Measurements from ENCODE around the gene NOC4L.
A peak's percentile ranks its signal among the peaks of the same experiment; 100 is the strongest.

The NOC4L gene

DNA sequence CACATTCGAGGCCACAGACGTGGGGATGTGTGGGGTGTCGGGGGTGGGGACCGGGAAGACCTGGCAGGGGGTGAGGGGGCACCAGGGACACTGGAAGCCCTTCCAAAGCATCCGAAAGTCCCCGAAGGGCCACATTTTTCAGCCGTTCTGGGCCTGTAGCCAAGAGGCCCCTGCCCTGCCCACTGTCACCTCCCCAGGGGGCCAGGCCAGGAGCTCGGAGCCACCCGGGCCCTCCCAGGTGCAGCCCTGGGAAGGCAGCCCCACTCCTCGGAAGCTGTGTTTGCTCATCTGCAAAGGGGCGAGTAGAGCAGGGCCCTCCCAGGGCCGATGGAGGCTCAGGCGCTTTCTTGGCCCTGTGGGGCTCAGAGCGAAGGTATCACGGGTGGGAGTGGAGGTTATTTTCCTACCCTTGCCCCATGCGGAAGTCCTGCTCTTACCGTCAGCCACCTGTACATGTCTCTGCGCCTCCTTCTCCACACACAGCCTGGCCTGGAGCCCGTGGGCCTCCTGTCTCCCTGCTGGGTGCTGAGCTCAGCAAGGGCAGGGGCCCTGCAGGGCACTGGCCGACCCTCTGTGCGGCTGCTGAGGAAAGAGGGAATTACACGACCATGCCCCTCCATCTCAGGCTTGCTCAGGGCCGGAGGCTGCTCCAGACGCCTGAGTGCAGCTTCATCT, 27.2 kb downstream of the NOC4L start:
- DNase-seq, result peak; percentile 6

DNA sequence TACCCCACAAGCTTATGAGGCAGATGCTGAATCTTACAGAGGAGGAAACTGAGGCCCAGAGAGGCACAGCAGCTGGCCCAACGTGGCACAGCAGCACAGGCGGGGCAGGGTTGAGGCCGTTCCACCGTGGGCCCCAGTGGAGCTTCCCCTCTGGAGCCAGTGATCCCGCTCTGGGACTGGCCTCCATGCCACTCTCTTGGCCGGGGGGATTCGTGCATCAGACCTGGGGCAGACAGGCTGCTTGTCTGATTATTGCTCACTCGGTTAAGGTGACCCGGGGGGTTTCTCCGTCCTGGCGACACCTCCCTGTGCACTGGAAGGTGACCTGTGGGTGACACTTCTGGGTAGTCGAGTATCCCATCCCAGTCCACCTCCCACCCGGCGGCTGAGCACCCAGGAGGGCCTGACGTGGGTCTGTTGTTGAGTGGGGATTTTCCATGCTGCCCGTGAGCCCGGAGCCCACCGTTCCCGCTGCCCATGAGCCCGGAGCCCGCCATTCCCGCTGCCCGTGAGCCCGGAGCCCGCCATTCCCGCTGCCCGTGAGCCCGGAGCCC, 27.8 kb downstream of the NOC4L start:
- peak; percentile 8 for DNase-seq

DNA sequence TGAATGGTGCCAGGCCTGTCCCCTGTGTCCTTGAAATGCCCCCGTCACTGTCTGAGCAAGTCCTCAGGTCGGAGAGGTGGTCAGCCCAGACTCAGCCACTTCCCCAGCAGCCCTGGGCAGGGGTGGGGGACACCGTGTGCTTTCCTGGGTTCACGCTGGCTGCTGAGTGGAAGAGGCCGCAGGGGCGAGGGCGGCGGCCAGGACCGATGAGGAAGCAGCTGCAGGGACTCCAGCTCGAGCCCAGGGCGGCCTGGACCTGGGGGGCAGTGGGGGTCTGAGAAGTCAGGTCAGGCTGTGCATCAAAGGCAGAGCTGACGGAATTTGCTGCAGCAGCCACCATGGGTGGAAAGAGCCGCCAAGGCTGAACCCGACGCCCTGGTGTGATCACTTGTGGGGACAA, 28.4 kb downstream of the NOC4L start:
- DNase-seq, result peak; percentile 7

DNA sequence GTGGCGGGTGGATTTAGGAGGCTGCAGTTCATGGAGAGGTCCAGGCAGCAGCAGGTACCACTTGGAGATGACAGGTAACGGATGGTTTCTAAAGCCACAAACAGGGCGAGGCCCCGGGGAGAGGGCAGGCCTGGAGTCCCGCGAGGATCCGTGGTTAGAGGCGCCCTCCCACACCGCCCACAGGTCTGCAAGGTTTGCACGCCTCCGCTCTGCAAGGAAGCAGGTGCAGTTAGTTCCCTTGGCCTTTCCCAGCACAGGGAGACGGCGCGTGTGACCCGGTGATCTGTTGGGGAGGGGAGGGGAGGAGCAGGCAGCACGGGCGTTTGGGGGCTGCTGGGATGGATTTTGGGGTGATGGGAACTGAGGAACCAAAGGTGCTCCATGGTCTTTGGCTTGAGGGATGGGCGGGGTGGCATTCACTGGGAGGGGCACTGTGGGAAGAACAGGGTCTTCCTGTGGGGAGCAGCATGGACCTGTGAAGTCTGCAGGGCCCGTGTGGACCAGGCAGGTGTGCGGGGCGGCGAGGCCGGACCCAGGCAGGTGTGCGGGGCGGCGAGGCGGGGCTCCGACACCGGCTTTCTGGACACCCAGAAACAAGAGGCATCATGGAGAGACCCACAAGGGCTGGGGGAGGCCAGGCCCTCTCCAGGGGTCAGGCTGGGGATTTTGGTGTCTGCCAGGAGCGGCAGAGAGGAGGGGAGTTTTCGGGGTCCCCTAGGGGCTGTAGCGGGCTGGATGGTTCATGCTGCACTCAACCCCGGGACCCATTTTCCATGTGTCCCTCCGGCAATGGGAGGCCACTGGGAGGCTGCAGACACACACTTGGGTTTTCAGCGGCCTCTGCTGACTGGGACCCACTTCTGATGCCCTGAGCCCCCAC, 29.1 kb downstream of the NOC4L start:
- peak; percentile 17 for DNase-seq

DNA sequence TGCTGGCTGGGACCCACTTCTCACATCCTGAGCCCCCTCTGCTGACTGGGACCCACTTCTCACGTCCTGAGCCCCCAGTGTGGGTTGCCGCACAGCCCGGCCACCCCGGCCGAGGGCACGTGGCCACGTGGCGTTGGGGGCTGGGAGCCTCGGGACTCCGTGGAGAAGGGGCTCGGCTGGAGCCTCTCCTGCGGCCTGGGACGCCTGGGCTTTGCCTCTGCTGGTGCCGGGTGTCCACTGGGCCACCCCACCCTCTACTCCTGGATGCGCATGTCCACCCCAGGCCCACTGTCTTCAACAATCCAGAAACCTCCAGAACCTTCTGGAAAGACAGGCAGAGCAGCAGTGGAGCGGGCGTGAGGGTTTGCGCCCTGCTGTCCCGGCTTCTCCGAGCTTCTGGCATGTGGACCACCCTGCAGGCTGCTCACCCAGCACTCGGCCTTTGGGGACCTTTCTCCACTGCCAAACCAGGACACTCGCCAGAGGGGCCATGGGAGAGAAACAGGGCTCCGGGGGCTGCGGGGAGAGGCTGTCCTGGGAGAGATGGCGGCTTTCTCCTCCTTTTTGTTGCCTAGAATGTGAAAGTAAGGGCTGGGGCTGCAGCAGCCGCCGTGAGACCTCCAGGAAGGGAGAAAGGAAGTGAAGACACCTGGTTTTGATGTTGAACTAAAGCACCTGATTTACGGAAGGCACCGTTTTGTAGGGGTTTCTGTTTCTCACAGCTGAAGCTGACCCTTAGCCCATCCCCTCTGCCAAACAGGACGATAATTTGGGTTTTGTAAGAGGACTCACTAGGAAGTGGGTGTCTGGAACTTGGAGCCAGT, 30.0 kb downstream of the NOC4L start:
- DNase-seq, result peak; percentile 9

DNA sequence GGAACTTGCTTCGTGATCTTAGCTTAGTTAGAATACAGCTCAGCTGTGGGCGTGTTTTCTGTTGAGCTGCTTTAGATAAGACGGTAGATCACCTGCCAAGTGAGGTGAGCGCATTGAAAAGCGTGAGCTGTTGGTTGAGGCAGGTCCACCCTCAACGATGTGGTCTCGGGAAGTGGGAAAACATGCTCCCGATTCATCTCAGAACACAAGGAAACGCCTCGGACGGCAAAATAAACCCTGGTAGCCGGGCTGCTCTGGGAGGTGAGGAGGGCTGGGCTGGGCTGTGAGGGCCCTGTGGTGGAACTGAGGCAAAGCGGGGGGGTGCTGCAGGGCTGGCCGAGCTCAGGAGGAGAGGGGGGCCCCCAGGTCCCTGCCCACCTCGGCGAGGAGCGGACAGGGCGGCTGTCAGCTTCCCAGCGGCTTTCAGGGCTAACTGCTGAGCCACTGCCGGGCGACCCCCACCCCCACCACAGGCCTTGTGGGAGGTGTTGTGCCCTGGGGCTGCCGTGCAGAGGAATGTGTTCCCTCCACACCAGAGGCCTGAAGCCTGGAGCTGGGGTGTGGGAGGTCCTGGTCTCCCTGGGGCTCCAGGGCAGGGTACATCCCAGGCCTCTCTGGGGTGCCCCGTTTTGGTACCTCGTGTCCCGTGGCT, 30.7 kb downstream of the NOC4L start:
- no peak for DNase-seq

DNA sequence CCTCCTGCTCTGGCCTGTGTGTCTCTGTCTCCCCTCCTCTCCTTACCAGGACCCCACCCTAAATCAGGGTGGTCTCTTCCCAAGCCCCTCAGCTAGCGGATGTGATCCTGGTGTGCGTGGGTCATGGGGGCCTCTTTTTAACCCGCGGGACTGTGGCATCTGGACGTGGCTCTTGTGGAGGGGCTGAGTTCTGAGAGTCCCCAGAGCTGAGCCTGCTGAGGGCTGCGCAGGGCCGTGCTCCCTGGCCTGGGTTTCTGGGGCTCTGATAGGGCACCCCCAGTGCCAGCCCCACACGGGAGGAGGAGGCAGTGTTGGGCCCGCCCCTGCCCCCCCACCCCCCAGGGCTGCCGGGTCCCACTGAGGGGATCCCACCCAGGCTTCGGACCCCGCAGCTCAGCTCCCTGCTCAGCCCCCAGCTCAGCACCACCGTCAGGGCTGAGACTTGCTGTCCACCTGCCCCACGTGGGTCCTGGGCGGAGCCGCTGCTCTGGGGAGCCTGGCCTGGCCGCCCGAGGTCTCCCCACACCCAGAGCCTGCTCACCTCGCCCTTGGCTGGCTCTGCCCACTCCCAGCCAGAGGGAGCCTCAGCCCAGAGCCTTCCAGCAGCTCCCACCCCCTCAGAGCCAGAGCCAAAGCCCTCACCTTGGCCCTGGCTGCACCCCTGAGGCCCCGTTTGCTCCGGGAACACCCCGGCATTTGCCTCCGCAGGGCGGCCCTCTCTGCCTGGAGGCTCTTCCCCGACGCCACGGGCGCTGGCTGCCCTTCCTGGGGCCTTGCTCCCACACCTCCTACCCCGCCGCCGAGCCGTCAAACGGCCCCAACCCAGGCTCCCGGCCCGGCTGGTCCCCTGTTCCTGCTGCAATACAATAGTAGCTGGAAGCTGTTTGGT, 31.5 kb downstream of the NOC4L start:
- no peak for DNase-seq

DNA sequence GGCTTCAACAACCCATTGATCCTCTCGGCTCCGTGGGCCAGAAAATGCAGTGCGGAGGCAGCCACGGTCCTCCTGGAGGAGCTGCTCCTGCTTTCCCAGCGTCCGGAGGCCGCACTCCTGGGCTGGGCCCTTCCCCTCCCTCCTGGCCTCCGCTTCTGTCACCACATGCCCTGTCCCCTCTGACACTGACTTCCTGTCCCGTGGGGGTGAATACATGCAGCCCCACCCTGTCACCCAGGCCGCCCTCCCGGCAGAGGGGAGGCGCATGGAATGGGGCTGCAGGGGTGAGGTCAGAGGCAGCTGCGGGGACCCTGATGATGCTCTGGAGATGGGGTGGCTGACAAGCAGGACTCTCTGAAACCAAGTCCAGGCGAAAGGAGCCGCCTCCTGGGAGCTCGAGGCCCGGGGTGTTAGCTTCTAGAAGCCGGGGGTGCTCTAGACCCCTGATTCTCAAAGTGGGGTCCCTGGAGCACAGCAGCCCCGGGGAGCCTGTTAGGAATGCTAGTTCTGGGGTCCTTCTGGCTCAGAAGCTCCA, 32.2 kb downstream of the NOC4L start:
- DNase-seq, result no peak

DNA sequence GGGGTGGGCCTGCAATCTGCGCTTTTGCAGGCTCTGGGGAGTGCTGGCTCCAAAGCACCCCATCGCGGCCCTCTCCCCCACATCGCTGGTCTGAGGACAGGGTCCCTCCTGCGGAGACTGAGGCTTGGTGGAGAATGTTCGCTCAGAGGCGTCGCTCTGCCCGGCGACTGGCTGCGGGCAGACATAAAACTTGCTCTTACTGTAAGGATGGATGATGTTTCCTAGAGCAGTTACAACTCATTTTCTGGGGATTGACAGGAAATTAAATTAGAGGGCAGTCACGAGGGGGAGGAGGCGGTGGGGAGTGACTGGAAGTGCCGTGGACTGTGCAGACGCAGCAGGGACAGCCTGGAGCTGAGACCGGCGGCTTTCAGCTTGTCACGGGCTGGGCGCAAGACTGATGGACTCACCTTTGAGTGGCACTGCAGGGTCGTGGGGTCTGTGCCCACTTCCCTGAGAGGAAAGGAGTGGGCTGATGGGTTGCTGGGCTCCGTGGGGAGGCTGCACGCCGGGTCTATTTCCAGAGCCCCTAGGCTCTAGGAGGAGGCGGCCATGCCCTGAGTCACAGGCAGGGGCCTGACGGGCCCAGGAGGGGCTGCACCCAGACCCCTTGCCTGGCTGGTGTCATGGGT, 32.8 kb downstream of the NOC4L start:
- no peak for DNase-seq

DNA sequence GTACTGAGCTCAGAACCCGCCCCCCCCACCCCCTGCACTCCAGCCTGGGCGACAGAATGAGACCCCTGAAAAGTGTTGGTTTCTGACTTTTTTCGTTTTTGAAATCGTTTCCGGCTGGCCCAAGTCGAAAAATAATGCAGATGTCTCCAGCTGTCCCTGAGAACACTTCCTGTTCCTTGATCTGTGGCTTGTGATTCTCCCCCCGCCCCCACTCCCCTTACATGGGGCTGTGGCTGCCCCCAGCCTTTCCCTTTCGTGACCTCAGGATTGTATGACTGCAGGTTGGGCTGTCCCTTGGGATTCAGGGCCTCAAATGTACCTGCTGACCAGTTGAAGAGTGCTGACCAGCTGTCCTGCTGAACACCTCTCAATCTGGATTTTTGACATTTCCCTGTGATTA, 34.1 kb downstream of the NOC4L start:
- DNase-seq, result no peak

DNA sequence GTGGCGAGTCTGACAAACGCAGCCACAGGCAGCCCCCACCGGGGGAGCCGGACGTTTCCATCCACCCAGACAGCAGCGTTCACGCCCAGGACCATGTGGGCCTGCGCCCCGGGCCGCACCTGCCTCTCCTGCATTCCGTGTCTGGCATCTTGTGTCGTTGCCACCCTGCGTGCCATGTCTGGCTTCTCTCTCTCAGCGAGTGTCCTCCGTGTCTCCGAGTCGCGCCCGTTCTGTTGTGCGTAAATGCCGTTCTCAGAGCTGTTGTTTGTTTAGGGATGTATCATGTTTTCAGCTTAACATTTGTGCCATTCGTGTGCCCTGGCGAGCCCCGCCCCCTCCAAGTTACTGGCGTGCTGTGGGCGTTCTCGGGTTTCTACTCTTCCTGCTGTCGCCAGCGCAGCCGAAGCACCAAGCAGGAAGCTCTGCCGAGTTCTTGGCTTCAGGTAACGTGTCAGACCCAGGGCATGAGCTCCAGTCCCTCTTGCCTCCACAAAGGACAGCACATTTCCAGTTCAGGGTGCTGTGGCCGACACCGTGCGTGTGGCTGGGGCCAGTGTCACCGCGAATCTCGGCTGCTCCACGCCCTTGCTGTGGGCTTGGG, 34.6 kb downstream of the NOC4L start:
- peak; percentile 66 for DNase-seq

DNA sequence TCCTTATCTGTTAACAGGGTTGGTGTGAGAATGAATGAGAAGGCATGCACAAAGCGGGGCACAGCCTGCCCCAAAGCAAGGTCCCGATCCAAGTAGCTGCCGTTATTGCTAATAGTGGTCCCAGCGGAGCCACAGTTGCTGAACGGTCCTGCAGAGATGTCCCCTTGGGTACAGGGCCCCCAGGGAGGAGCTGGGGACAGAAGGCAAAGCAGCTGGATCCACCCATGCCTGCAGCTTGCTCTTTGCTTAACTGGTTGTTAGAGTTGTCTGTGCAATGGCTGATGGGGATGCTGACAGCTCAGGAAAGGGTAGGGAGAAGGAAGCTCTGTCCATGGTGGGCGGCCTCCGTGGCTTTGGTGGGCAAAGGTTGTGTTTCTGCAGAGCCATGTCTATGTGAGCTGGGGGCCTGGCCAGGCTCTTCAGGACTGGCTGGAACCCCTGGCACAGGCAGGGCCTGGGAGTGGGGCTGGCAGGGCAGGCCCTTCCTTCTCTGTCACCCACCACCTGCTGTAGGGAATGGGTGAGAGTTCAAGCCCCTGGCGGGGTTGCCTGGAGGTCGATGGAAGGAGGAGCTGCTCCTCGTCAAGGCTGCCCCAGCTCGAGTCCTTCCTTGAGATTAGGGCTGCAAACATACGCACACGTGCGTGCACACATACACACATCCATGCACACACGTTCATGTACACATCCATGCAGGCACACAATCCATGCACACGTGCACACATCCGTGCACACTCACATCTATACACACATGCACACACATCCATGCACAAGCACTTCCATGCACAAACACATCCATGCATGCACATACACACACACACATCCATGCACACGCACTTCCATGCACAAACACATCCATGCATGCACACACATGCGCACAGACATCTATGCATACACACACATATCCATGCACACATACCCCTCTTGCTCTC, 35.4 kb downstream of the NOC4L start:
- DNase-seq, result no peak

DNA sequence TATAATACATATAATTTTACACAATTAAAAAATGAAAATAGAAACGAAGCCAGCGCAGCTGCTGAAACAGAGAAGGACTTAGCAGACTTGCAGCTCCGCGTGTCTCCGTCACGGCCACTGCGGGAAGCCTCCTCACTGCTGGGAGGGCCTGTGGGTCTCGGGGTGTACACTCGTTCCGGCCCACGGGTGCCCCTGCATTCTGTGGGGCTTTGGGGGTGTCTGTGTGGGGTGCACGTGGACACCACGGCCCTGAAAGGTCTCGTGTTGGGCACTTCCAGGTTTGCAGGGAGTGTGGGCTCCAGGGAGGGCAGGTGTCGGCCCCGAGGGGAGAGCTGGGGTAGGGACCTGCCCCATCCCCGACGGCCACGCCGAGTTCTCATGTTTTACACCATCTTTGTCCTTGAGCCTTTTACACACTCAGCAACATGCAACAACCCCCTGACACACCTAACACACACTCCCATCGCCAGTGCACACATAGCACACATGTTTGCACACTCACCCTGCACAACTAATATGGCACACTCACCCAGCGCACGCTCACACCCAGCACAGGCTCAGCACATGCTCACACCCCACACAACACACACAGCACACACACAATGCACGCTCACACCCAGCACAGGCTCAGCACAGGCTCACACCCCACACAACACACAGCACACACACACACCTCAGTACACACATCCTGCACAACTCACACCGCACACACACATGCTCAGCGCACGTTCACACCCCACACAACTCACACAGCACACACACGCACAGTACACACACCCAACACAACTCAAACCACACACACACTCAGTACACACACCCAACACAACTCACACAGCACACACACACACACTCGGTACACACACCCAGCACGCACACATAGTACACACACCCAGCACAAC, 36.6 kb downstream of the NOC4L start:
- DNase-seq, result no peak

DNA sequence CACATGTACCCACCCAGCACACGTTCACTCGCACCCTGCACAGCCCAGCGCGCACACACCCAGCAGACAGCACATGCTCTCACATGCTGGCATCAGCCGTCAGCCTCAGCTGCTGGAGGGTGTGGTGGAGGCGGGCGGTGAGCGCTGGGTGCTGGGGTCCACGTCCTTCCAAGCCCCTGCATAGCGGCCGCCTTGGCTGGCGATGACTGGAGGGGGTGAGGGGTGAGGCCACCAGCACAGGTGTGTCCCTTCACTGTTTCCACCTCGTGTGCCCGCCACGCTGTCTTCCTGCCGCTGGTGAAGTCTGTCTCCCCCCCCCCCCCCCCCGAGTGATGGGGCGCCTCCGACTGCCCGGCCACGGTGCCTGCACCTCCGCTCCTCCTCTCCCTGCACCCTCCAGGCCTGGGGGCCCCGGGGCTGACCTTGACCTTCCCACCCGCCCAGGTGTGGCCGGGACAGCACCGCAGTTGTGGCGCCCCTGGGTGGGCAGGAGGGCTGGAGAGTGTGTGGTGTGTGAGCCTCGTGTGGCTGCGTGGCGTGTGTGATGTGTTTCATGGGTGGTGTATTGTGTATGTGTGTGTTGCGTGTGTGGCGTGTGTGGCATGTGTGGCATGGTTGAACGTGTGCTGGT, 37.4 kb downstream of the NOC4L start:
- DNase-seq, result no peak

DNA sequence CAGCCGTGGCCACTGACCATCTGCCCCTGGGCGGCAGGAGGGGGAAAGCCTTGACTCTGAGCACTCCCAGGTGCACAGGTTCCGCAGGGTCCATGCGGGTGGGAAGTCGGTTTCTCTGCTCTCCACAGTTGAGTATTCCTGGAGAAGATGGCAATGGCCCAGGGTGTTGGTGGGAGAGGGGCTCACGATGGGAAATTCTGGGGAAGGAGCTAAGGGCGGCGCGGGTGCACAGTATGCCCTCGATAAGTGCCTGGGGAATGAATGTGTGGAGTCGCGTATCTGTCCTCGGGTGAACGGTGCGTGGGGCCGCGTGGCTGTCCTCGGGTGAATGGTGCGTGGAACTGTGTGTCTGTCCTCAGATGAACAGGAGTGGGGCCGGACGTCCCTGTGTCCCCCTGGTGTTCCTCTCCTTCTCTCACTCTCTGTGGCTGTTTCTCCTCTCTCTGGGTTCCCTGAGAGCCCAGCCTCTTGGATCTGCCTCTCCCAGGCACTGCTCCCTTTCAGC, 38.0 kb downstream of the NOC4L start:
- DNase-seq, result no peak

DNA sequence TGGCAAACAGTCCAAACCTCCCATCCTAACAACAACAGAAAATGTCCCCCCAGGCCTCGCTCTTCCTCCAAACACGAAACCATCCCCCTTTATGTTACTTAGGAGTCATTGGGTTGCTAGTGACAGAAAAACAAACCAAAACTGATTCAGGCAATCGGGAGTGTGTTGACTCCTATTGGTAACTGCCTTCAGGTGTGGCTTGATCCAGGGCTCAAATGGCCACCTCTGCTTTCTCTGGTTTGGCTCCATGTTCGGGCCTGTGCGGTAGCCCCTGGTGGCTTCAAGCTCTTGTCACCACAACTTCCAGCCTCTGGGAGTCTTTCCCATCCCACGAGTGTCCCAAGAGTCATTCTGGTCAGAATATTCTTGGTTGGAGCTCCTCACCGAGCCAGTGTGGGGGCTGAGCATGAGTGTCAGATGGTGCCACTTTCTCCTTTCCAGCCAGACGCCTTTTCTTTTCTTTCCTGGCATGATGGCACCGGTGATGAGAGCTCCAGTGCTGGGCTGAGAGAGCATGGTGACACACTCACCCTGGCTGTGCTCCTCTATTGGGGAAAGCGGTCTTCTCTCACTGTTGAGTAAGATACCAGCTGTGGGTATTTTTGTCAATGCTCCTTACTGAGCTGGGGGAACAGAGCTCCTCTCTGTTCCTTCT, 38.6 kb downstream of the NOC4L start:
- DNase-seq, result no peak

DNA sequence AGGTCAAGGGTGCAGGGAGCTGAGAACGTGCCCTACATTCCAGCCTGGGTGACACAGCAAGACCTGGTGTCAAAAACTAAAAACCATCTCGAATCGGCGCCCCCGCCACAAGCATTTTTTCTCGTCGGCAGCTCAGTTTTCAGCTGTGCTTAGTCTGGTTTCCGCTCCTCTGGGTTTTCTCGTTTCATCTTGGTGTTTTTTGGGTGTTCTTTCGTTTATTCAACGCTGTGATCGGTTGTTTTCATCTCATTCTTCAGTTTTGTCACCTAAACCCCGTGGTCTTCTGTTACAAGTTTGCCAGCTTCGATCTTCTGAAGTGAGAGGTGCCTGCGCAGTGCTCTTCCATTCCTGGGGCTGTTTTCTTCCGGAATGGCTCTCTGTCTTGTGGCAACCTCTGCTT, 41.4 kb downstream of the NOC4L start:
- no peak for DNase-seq
